Thyroid gland (tissue), 4 donors: Measurements from ENCODE around the gene FSIP1. TPM values are rescaled to one million over a fixed set of nuclear protein-coding genes. Genes with fewer than 3 reads are reported as not detected.

ENCODE experiments used
- DNase-seq, 2 donors: peaks; one replicate each; pipeline ENCODE4 v3.0.0-alpha.2; 2019
- H3K27ac ChIP-seq, 3 donors: fragments of 200-600 bp; sonication (generic); 1 replicate in 2 of 3; 2 replicates in 1 of 3; pipeline ENCODE4 v1.5.1; 2016 to 2019; ENCODE audit warnings: mild to moderate bottlenecking in 1 of 3, moderate library complexity in 1 of 3
- H3K27me3 ChIP-seq: fragments of 200-600 bp; sonication (generic); one replicate; pipeline ENCODE4 v1.5.1; 2019
- H3K36me3 ChIP-seq, 2 donors: fragments of 200-600 bp; sonication (generic); one replicate each; pipeline ENCODE4 v1.5.1; 2016 to 2019
- H3K4me1 ChIP-seq, 2 donors: fragments of 200-600 bp; sonication (generic); one replicate each; pipeline ENCODE4 v1.5.1; 2017 to 2019
- H3K4me3 ChIP-seq, 3 donors: fragments of 200-600 bp; sonication (generic); replicated peaks in 1 of 3; 1 replicate in 2 of 3; 2 replicates in 1 of 3; pipeline ENCODE4 v1.5.1; 2016; ENCODE audit warnings: mild to moderate bottlenecking in 1 of 3
- H3K9me3 ChIP-seq: fragments of 200-600 bp; sonication (generic); one replicate; pipeline ENCODE4 v1.5.1; 2017
- POLR2A ChIP-seq, 2 donors: fragments of 450-650 bp; IDR thresholded peaks; one replicate each; pipeline ENCODE4 v1.6.1; 2017; ENCODE audit warnings: antibody characterized with exemption in 2 of 2, mild to moderate bottlenecking in 2 of 2, moderate library complexity in 1 of 2
- WGBS, 2 donors: methylation state at CpG; one replicate each; pipeline ENCODE4 v1.1.5; 2017; 5-methylcytosine and 5-hydroxymethylcytosine counted together
- intact Hi-C: fragments of 100-400 bp; cut with DNase I; formaldehyde crosslinking; loops from one replicate; pipeline ENCODE4 v1.15.1; 2023
- total RNA-seq, 4 donors: library from RNA; depleted of rRNA; stranded (reverse); fragments of >200 nt; gene quantifications; one replicate each; pipeline ENCODE4 v1.2.3, GENCODE V29; 2016
- TF ChIP-seq, protein P1 (sequence below), 6 experiments: fragments of 200-600 bp in 3 of 6; fragments of 450-650 bp in 3 of 6; sonication (generic) in 3 of 6; IDR thresholded peaks; one replicate each; pipeline ENCODE4 v1.5.1; 2016 to 2019; ENCODE audit warnings: antibody characterized with exemption in 6 of 6, mild to moderate bottlenecking in 2 of 6, inconsistent platforms in 1 of 6, moderate library complexity in 1 of 6

FSIP1 gene
- total RNA-seq, 4 donors from 2014 or later, result 0.94 to 2.5 (median 1.5) TPM

- intact Hi-C loops, result no loop called here
- Histone ChIP-seq H3K27ac (no peak overlapping the region), H3K27me3 (no peaks in the 10 kb centered on the region), H3K4me1 (no peaks in the 10 kb centered on the region), H3K9me3 (no peaks in the 10 kb centered on the region), H3K4me3 (no peak overlapping the region), H3K36me3 (no peaks in the 10 kb centered on the region)
- DNase-seq, result no peak
- 88 to 90% methylated on average over 12 of the region's 12 CpGs for WGBS, 2 donors
- TF ChIP-seq, protein P1, sequence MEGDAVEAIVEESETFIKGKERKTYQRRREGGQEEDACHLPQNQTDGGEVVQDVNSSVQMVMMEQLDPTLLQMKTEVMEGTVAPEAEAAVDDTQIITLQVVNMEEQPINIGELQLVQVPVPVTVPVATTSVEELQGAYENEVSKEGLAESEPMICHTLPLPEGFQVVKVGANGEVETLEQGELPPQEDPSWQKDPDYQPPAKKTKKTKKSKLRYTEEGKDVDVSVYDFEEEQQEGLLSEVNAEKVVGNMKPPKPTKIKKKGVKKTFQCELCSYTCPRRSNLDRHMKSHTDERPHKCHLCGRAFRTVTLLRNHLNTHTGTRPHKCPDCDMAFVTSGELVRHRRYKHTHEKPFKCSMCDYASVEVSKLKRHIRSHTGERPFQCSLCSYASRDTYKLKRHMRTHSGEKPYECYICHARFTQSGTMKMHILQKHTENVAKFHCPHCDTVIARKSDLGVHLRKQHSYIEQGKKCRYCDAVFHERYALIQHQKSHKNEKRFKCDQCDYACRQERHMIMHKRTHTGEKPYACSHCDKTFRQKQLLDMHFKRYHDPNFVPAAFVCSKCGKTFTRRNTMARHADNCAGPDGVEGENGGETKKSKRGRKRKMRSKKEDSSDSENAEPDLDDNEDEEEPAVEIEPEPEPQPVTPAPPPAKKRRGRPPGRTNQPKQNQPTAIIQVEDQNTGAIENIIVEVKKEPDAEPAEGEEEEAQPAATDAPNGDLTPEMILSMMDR (IDR thresholded peaks at IDR 0.05), result no peak
- no peak for TF ChIP-seq POLR2A (IDR thresholded peaks at IDR 0.05)
Measured at GRCh38 chr15:39598958-39599845, 183.4 kb downstream of the FSIP1 start.

DNA sequence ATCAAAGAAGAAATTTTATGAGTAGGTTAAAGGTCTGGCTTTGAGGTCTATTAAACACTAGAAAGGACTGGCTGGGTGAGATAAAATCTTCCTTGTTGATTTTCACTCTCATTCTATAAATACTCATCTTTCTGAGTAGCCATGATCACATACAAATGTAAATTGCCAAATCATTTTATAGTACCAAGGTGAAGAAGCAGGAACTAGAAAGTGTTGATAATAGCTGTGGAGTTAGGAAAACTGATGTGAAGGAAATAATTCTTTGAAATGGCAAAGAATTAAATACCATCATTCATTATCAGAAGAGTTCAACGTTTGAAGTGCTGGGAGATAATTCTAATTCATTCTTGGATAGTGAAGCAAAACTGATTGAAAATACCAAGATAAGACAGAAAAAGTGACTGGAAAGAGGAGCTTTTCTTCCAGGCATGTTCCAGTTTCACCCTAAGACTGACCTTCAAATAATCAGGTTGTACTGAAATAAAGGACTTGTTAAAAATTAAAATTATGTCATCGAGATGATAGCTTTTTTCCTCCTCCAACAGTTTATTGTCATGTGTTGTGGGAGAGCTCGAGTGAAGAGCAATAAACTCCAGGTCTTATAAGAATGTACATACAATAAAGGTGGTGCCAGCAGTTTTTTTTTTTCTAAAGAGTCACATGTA lies 184.3 kb downstream of the FSIP1 start:
- H3K27me3 ChIP-seq, result no peaks in the 10 kb centered on the region
- DNase-seq, result no peak
- WGBS, 2 donors, result 74 to 75% methylated on average over 3 of the region's 3 CpGs
- H3K4me3 ChIP-seq, result no peak overlapping the region
- H3K4me1 ChIP-seq, result no peaks in the 10 kb centered on the region
- H3K27ac ChIP-seq, result no peak overlapping the region
- H3K36me3 ChIP-seq, result peaks cover 0 to 5% of the 10 kb centered on the region in 2 donors
- intact Hi-C loops, result no loop called here
- H3K9me3 ChIP-seq, result no peaks in the 10 kb centered on the region
- TF ChIP-seq, protein P1 (IDR thresholded peaks at IDR 0.05), result no peak
- no peak for TF ChIP-seq POLR2A (IDR thresholded peaks at IDR 0.05)

DNA sequence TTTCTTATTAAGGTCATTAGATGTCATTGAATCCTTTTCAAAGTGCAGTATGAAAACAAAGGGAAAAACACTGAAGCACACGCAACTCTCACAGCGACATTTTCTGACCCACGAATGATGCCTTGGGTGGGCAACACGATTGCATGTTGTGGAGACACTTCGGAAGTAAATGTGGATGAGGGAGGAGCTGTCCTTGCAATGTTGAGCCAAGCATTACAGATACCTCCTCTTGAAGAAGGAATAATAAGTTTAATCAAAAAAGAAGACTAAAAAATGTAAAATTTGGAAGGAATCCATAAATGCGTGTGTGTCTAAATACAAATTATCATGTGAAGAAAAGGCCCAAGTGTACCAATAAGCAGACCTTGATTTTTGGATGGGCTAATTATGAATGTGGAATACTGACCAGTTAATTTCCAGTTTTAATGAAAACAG lies 184.9 kb downstream of the FSIP1 start:
- no peak for DNase-seq
- TF ChIP-seq, protein P1 (IDR thresholded peaks at IDR 0.05), result no peak
- no peak for TF ChIP-seq POLR2A (IDR thresholded peaks at IDR 0.05)
- Histone ChIP-seq H3K36me3 (peaks cover 0 to 7% of the 10 kb centered on the region in 2 donors), H3K4me3 (no peak overlapping the region), H3K27ac (no peak overlapping the region), H3K9me3 (no peaks in the 10 kb centered on the region), H3K4me1 (no peaks in the 10 kb centered on the region), H3K27me3 (no peaks in the 10 kb centered on the region)
- intact Hi-C loops, result no loop called here
- WGBS, 2 donors, result 93 to 97% methylated on average over 6 of the region's 6 CpGs

DNA sequence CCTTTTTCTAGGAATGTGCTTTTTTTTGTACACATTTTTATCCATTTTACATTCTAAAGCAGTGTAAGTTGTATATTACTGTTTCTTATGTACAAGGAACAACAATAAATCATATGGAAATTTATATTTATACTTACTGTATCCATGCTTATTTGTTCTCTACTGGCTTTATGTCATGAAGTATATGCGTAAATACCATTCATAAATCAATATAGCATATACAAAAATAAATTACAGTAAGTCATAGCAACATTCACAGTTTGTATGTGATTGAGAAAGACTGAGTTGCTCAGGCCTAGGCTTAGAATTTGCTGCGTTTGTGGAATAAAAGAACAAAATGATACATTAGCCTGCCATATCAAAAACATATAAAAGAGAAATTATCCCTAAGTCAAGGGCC lies 185.3 kb downstream of the FSIP1 start:
- WGBS, 2 donors, result 95 to 99% methylated on average over 2 of the region's 2 CpGs
- Histone ChIP-seq H3K36me3 (peaks cover 0 to 9% of the 10 kb centered on the region in 2 donors), H3K4me3 (no peak overlapping the region), H3K27ac (no peak overlapping the region), H3K9me3 (no peaks in the 10 kb centered on the region), H3K27me3 (no peaks in the 10 kb centered on the region), H3K4me1 (no peaks in the 10 kb centered on the region)
- TF ChIP-seq POLR2A (IDR thresholded peaks at IDR 0.05), result no peak
- TF ChIP-seq, protein P1 (IDR thresholded peaks at IDR 0.05), result no peak
- intact Hi-C loops, result no loop called here
- DNase-seq, result no peak
